Measurements from ENCODE around the gene PPP2CA.
"Not testable (repeated sequence)": the region's sequence is repeated elsewhere in the genome, so short reads cannot be mapped to it uniquely, and the experiment has no call there.

The PPP2CA gene

DNA sequence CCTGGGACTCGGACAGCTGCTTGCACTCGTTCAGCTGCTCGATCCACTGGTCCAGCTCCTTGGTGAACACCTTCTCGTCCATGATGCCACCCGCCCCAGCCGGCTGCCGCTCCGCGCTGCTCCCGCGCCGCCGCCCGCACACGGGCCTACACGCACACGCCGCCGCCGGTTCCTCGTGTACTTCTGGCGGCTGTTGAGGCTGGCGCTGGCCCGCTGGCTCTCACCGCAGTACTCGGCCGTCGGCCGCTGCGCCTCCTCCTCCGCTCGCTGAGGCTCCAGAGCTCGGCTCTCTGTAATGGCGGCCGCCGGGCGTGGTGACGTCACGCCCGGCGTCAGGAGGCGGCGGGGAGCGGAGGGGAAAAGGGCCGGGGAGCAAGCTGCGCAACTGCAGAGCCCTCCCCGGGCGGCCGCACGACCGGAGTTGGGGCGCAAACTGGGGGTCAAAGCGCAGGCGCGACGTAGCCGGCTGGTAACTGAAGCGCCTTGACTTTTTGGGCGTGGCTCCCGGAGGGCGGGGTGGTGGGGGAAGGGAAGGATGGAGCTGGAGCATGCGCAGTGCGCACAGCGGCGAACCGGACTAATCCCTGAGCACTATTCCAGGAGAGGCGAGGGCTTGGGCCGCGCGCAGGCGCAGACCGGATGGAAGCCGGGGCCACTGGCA lies at the start of gene PPP2CA:
Gene PPP2CA, minus strand, starts transcription at position 294 of the 661 bp plus-strand sequence. Its CDS starts 212 bp downstream, at position 82.
- DNase-seq, result peak; percentile 89

DNA sequence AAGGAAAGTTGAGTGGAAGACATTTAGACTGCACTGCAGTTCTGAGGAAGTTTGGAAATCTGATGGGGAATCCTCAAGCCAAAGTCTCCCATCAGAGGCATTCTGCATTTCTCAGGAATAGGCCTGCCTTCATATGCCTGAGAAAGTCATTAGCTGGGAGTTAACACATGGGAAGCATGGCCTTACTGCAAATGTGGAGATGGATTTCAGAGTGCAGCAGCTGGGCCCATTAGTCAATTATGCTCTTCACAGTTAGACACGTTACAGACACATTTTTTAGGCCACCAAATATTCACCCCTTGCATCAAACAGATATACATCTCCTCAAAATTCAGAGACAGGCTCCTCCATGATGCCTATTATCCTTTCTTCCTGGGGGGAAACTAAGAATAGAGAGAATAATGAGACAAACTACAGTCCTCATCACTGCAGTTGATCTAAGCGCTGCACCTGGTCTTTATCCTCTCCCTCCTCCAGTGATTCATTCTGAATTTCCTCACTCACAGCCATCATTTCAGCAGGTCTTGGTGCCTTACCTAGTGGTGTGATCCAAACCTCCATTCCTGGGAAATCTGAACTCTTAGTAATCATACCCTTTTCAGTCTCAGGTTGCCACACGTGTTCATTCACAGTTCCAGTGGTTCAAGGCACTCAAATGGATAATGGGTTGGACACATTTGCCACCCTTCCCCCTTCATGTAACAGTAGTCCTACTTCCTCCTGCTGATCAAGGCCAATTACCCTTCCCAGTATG lies 47.9 kb upstream of the PPP2CA start:
- peak; percentile 76 for DNase-seq

DNA sequence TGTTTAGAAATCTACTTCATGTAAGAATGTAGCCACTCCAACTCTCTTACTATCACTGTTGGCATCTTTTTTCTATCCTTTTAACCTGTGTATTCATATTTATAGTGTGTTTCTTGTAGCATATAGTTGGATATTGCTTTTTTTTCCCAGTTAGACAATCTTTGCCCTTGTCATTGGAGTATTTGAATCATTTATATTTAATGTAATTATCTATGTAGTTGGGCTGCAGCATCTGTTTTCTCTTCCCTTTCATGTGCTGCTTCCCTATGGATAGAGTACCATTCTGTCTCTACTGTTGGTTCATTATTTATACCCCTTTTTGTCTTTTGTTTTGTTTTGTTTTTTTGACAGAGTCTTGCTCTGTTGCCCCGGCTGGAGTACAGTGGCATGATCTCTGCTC lies 45.2 kb upstream of the PPP2CA start:
- DNase-seq, result no peak

DNA sequence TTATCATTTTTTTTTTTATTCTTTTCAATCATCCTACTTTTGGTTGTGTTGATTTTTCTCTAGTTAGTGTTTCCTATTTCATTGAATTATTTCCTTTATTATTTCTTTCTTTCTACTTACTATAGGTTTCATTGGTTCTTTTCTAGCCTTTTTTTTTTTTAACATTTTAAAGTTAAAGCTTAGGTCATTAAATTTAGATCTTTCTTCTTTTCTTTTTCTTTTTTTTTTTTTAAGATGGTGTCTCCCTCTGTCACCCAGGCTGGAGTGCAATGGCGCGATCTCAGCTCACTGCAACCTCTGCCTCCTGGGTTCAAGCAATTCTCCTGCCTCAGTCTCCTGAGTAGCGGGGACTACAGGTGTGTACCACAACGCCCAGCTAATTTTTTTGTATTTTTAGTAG lies 43.0 kb upstream of the PPP2CA start:
- no peak for DNase-seq

DNA sequence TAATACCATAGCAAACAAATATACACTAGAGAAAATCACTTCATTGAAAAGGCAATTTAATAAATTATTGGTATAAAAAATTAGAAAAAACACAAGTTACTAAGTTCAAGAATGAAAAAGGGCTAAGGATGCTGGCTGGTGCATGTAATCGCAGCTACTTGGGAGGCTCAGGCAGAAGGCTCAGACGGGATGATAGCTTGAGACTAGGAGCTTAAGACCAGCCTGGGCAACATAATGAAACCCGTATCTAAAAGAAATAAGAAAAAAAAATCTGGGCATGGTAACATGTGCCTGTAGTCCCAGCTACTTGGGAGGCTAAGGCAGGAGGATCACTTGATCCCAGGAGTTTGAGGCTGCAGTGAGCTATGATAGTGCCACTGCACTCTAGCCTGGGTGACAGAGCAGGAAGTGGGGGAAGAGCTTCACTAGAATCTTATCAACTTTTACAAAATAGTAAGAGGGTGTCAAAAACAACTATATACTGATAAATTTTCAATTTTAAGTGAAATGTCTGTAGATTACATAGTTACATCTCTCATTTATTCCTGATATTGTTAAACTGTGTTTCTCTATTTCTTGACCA lies 42.2 kb upstream of the PPP2CA start:
- no peak for DNase-seq

DNA sequence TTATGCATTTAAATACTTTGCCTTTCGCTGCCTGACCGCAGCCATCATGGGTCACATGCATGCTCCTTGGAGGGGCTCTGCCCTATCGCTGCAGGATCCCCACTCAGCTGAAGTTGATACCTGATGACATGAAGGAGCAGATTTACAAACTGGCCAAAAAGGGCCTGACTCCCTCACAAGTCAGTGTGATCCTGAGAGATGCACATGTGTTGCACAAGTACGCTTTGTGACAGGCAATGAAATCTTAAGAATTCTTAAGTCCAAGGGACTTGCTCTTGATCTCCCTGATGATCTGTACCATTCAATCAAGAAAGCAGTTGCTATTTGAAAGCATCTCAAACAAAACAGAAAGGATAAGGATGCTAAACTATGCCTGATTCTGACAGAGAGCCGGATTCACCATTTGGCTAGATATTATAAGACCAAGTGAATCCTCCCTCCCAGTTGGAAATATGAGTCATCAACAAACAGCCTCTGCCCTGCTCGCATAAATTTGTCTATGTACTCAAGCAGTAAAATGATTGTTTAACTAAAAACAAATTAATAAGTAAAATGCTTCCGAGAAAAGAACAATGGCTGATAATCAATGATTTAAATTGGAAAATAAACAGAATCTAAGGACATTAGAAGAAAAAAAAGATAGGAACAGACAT lies 41.6 kb upstream of the PPP2CA start:
- DNase-seq, result no peak

DNA sequence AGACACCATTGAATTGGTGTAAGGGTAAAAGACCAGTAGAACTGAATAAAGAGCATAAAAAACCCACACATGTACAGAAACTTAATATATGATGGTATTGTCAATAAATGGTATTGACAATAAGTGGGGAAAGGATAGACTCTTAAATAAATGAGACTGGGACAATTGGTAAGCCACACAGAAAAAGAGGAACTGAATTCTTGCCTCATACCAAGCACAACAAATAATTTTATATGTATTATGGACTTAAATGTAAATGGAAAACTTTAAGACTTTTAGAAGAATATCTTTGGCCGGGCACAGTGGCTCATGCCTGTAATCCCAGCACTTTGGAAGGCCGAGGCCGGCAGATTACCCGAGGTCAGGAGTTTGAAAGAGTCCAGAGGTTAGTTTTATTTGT lies 37.9 kb upstream of the PPP2CA start:
- no peak for DNase-seq

DNA sequence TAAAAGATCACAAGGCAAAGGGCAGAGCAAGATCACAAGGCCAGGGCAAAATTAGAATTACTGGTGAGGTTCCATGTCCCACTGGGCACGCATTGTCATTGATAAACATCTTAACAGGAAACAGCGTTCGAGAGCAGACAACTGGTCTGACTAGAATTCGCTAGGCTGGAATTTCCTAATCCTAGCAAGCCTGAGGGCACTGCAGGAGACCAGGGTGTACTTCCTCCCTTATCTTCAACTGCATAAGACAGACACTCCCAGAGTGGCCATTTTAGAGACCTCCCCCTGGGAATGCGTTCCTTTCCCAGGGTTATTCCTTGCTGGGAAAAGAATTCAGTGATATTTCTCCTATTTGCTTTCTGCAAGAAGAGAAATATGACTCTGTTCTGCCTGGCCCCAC lies 36.8 kb upstream of the PPP2CA start:
- not testable (repeated sequence) for DNase-seq

DNA sequence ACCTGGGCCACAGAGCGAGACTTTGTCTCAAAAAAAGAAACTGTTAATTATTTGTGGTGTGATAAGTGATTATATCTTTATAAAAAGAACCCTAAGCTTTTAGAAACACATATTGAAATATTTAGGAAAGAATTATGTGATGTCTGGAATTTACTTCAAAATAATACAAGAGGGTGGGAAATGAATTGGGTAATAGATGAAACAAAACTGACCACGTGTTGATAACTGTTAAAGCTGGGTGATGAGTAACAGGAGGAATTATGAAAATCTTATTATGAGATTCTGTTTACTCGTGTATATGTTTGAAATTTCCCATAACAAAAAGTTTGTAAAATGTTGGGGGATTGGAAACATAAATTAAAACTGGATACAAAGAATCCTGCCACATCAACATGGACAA lies 33.0 kb upstream of the PPP2CA start:
- DNase-seq, result no peak

DNA sequence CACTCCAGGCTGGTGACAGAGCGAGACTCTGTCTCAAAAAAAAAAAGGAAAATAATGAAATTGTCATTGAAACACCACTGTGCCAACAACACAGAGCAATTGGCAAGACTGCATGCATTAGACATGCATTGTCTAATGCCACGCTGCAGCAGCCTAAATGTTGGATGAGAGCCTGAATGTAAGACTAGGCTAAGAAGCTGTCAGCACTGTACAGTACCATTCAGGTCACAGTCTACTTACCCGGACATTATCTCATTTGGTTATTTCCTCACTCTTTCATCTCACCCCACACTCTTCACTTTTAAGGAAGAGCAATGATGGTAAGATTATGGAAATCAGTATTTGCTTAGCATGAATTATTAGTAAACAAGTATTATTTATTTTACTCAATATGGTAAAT lies 31.3 kb upstream of the PPP2CA start:
- no peak for DNase-seq

DNA sequence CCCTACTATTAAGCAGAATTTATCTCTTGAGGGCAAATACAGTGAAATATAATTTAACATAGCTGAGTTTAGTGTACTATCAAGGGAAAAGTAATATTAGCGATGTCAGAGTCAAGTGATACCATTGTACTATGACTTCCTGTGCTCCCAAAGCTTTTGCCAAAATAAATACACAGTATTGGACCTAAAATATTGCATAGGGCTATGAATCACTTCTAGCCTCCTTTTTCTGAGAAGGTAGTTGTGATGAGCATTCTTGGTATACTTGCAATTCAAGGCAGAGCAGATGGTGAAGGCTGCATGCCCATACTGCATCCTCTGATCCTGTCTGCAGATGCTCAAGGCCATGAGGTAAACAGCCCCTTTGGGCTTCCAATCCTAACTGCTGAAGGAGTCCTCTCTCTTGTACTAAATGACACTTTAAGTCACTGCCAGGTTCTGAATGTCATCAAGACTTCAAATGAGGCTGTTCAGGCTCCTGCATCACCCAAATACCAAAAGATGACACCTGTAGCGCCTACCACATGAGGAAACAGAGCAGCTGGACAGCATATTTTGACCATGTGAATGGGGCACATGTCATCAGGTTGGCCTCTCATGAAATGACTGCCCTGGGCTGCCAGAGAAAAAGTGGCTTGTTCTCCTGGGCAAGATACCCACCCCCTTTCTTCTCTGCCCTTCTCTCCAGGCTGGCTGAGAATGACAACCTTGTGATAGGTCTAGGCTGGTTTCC lies 29.7 kb upstream of the PPP2CA start:
- no peak for DNase-seq

DNA sequence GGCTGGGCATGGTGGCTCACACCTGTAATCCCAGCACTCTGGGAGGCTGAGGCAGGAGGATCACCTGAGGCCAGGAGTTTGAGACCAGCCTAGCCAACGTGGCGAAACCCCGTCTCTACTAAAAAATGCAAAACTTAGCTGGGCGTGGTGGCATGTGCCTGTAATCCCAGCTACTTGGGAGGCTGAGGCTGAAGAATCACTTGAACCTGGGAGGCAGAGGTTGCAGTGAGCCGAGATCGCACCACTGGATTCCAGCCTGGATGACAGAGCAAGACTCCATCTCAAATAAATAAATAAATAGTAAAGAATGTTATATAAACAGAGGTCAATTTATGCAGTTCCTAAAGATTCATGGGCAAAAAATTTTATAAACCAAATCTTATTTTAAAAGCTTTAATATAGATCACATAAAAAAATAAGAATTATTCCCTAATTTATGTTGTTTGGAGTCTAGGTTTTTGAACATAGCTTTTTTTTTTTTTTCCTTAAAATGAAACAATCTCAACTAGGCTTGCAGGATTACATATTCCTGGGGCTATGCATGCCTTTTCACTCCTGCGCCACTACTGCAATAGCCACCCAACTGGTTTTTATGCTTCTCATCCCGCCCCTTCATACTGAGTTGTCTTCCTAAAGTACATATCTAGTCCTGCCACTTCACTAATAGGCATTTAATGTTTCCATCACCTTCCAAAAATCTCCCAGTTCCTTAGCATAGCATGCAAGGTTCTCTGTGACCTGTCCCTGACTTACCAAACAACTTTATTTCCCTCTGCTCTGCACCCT lies 27.7 kb upstream of the PPP2CA start:
- not testable (repeated sequence) for DNase-seq

DNA sequence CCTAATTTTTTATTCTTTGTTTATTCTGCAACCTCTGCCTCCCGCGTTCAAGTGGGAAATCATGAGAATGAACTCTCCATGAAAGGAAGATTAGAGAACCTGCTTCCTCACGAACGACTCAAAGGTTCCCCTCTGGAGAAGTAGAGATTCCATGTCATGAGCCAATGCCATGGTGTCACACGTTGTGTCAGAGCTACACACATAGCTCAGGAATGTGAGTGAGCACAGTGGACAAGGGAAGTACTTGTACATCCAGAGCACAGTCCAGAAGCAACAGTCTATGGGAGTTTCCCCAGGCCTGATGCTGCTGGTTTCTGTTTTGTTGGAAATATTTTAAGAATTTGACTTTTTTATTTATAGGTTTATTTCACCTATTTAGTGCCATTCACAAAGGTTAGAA lies 26.8 kb upstream of the PPP2CA start:
- DNase-seq, result no peak

DNA sequence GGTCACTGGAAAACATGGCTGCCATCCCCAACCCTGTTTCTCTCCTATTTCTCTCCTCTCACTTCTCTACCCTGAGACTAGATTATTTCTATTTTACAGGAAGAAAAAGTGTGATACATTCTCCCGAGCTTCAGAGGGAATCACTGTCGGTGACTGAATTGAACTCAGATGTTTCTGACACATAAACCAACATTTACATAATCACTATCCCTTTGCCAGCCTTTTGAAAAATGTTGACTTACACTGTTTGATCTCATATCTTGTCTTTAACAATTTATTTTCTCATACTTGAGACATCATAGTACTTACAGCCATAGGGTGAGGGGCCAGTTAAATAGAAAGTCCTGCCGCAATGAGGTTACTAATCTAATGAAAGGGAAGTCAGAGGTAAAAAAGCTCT lies 25.1 kb upstream of the PPP2CA start:
- no peak for DNase-seq

DNA sequence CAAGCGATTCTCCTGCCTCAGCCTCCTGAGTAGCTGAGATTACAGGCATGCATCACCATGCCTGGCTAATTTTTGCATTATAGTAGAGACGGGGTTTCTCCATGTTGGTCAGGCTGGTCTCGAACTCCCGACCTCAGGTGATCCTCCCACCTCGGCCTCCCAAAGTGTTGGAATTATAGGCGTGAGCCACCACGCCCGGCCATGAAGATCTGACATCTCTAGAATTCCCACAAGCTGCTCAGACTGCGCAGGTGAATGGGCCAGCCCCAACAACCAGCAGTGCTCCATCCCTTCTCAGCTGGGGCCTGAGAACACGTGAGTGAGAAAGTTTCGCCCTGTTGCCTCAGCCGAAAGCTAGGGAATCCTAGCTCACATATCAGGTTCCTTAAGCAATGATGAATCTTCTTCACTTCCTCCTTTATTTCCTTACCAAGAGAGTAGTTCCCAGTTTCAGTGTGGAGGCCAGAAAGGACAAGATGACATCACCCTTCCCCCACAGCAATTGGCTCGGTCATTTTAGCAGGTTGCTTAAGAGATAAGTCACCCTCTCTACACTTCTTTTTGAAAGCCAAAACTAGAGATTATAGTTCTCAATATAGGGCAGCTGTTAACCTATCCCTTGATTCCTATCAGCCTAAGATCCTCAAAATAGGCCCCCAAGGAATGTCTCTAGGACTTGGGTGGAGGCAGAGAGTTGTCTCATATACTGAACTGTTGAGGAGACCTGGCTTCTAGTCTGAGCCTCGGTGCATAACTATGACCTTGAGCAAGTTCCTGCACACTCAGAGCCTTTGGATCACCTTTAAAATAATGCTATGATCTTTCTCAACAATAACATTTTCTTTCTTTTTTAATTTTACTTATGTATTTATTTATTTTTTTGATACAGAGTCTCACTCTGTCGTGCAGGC lies 23.9 kb upstream of the PPP2CA start:
- DNase-seq, result no peak

DNA sequence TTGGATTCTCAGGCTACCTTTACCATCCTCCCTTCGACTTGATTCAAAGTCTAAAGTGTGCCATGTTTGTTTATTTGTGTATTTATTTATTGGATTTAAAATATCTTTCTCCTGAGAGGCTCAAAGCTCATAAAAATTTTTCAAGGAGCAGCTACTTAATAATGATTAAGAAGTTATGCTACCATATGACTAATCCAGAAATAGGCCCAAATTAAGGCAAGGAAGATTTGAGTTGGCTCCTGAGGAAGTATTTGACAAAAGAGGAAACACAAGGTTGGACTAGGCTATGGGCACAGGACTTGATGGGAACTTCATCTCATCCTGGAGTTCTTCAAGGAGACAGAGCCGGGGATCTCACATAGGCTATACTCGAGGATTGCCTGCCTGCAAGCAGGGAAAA lies 22.4 kb upstream of the PPP2CA start:
- no peak for DNase-seq

DNA sequence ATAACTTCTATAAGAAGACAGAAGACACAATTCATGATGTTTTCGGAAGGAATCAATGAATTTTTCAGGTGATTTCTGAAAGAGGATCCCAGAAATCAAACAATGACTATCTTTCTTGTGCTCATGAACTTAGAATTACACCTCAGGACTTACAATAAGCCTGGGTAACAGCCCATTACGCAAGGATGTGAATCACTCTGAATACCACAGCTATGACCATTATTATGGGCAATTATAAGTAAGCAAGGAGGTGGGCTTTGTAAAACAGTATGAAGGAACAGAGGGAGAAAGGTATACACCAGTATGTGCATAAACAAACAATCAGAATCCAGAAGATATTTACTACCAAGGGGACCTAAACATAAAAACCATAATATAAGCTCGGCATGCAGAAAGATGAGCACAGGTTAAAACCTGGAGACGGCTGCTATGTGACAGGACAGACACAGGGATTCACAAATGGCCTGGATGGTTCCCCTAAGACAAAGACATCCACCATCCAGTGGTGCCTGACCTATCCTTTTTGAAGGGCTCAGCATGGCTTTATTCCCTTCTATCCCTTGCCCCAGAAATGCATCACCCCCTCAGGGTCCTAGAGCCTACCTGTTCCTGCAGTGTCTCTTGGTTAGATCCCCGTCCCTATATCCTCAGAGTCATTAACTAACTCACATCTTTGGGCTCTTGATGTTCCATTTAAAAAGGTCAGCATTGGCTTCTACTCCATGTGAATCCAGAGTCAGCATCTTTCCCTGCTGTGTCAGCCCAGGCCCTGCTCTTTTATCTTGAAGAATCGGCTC lies 21.8 kb upstream of the PPP2CA start:
- no peak for DNase-seq

DNA sequence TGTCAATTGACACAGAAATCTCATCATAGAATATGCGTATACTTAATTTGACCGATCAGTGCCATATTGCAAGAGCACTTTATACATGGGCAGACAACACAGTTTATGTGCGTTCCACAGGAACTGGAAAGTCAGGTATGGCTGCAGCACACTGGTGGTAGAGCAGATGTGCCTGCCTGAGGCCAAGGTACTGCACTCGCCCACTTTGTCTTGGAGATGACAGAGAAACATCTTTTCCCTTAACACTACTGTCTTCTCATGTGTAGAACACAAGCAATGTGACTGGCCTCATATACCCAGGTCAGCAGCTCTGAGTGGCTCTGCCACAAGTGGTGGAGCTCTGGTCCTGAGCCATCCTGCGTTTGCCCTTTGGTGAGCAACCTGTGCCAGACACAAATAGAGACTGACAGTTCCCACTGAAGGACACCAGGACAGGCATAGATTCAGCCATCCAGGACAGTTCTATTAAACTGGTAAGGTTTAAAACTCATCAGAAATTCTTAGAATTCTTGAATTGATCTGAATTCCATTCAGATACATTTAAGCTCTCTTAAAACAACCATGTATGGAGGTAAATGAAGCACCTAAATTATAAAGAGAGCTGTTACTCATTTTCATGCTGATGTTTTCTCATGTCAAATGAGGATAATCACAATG lies 21.0 kb upstream of the PPP2CA start:
- no peak for DNase-seq

DNA sequence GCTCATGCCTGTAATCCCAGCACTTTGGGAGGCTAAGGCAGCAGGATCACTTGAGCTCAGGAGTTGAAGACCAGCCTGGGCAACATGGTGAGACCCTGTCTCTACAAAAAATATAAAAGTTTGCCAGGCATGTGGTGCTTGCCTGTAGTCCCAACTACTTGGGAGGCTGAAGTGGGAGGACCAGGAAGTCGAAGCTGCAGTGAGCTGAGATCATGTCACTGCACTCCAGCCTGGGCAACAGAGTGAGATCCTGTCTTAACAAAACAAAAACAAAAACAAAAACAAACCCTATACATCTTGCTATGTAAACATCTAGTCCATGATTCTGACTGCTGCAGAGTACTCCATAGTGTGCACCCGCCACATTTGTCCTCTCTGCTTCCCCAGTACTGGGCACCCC lies 19.8 kb upstream of the PPP2CA start:
- DNase-seq, result no peak

DNA sequence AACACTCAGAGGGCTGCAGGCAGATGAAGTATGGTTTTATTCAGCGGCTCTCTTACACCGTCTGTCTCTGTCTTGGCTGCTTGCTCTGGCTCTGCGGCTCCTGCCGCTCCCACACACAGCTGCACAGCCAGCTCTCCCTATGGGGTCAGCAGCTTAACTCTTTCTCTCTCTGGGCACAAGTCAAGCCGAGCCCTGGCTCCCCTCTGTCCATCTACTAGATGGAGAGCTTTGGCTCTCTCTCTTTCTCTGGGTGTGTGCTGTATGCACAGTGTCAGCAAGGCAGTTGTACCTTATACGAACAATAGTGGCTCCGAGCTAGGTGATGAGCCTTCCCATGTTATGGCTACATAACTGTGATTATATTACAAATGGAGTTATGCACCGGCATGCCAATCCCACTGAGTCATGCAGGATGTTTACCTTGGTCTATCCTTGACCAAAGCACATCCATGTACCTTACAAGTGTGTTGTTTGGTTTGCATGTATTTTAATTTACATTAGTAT lies 19.3 kb upstream of the PPP2CA start:
- DNase-seq, result no peak

Measured in NCI-H524 treated with DMSO at 0.1 percent for 48 hours (cell line).